SK-N-MC (cell line): ENCODE data around the gene KIF4A.

Experiments
- EZH2 ChIP-seq: fragments of 200-600 bp; sonication (generic); IDR thresholded peaks from one replicate; pipeline ENCODE4 v1.6.1; 2017; ENCODE audit warnings: antibody characterized with exemption
- POLR2AphosphoS5 ChIP-seq: IDR thresholded peaks from 2 replicates; pipeline ENCODE4 v1.6.1; 2012; ENCODE audit warnings: mild to moderate bottlenecking, low read depth, low read length, borderline replicate concordance

- no peak for TF ChIP-seq EZH2
- TF ChIP-seq POLR2AphosphoS5 = no peak
Observed at GRCh38 chrX:70343435-70343834, 53.5 kb downstream of the KIF4A start.
